Measurements from ENCODE around the gene SYT4. TPM values are rescaled to one million over a fixed set of nuclear protein-coding genes. Genes with fewer than 3 reads are reported as not detected.

SYT4 gene
- polyA plus RNA-seq (2013, experiment 1 of 2): 12.5 TPM
- 12.6 TPM for polyA plus RNA-seq (2013, experiment 2 of 2)

- no peak within 1 kb of the TSS for H2BK5ac ChIP-seq (ENCODE audit: low read length)
- H3K36me3 ChIP-seq (ENCODE audit: control insufficient read depth, insufficient read depth, low read length): no peaks in the 10 kb centered on the region
- WGBS (ENCODE audit: extremely low coverage, insufficient coverage, low lambda C conversion rate): no CpG with 5 or more reads among the region's 20 CpGs
- no peak within 1 kb of the TSS for H3K4me3 ChIP-seq (ENCODE audit: low read length)
- no peaks in the 10 kb centered on the region for H3K4me1 ChIP-seq (ENCODE audit: control insufficient read depth, low read depth, low read length)
- H3K18ac ChIP-seq (ENCODE audit: low read length): no peak within 1 kb of the TSS
- DNase-seq: peak; percentile 96
- no peak within 1 kb of the TSS for H2BK15ac ChIP-seq (replicated peaks; ENCODE audit: low read depth)
- no peak within 1 kb of the TSS for H2AK5ac ChIP-seq (ENCODE audit: low read length)
- H3K79me1 ChIP-seq (ENCODE audit: low read length): no peaks in the 10 kb centered on the region
- H3K4ac ChIP-seq (ENCODE audit: low read depth, low read length): no peak within 1 kb of the TSS
- H3K27ac ChIP-seq (ENCODE audit: low read depth, low read length): no peak within 1 kb of the TSS
- H2BK120ac ChIP-seq (ENCODE audit: low read depth, low read length): no peak within 1 kb of the TSS
- no peak within 1 kb of the TSS for H3K23ac ChIP-seq (ENCODE audit: low read length)
- H3K79me2 ChIP-seq (ENCODE audit: control insufficient read depth, insufficient read depth, low read length): no peaks in the 10 kb centered on the region
- H3K9ac ChIP-seq (ENCODE audit: low read length): peak within 1 kb of the TSS; percentile 10
- peak within 1 kb of the TSS; percentile 45 for H3K56ac ChIP-seq (ENCODE audit: low read length)
- H3K27me3 ChIP-seq (ENCODE audit: insufficient read depth, low read length, poor library complexity): no peaks in the 10 kb centered on the region
- H4K8ac ChIP-seq (ENCODE audit: low read depth, low read length): no peak within 1 kb of the TSS
- peak within 1 kb of the TSS; percentile 41 for H3K4me2 ChIP-seq (ENCODE audit: low read length)
- H4K5ac ChIP-seq (ENCODE audit: low read length): no peak within 1 kb of the TSS
These were observed at the start of gene SYT4 for GRCh38 chr18:43277164-43277600. SYT4 (minus strand) TSS chr18:43277490; CDS start chr18:43277281, 209 bp downstream.

- Histone ChIP-seq H3K56ac (ENCODE audit: low read length) (no peak overlapping the region), H3K27me3 (ENCODE audit: insufficient read depth, low read length, poor library complexity) (no peaks in the 10 kb centered on the region), H3K27ac (ENCODE audit: low read depth, low read length) (no peak overlapping the region), H2BK5ac (ENCODE audit: low read length) (no peak overlapping the region), H3K23ac (ENCODE audit: low read length) (no peak overlapping the region), H3K18ac (ENCODE audit: low read length) (no peak overlapping the region), H4K5ac (ENCODE audit: low read length) (no peak overlapping the region), H3K4me3 (ENCODE audit: low read length) (no peak overlapping the region), H4K8ac (ENCODE audit: low read depth, low read length) (no peak overlapping the region), H2BK15ac (replicated peaks; ENCODE audit: low read depth) (no peak overlapping the region), H2BK120ac (ENCODE audit: low read depth, low read length) (no peak overlapping the region), H3K4me1 (ENCODE audit: control insufficient read depth, low read depth, low read length) (no peaks in the 10 kb centered on the region), H3K4ac (ENCODE audit: low read depth, low read length) (no peak overlapping the region), H3K36me3 (ENCODE audit: control insufficient read depth, insufficient read depth, low read length) (no peaks in the 10 kb centered on the region), H3K79me1 (ENCODE audit: low read length) (no peaks in the 10 kb centered on the region), H2AK5ac (ENCODE audit: low read length) (no peak overlapping the region), H3K79me2 (ENCODE audit: control insufficient read depth, insufficient read depth, low read length) (no peaks in the 10 kb centered on the region), H3K9ac (ENCODE audit: low read length) (no peak overlapping the region), H3K4me2 (ENCODE audit: low read length) (no peak overlapping the region)
- no CpG with 5 or more reads among the region's 1 CpG for WGBS (ENCODE audit: extremely low coverage, insufficient coverage, low lambda C conversion rate)
- no peak for DNase-seq
These were observed 44.8 kb upstream of the SYT4 start for GRCh38 chr18:43322132-43322531.

- Histone ChIP-seq H3K79me2 (ENCODE audit: control insufficient read depth, insufficient read depth, low read length) (no peaks in the 10 kb centered on the region), H3K23ac (ENCODE audit: low read length) (no peak overlapping the region), H2AK5ac (ENCODE audit: low read length) (no peak overlapping the region), H3K4me3 (ENCODE audit: low read length) (no peak overlapping the region), H3K4ac (ENCODE audit: low read depth, low read length) (no peak overlapping the region), H3K18ac (ENCODE audit: low read length) (no peak overlapping the region), H4K5ac (ENCODE audit: low read length) (no peak overlapping the region), H3K4me2 (ENCODE audit: low read length) (no peak overlapping the region), H3K4me1 (ENCODE audit: control insufficient read depth, low read depth, low read length) (no peaks in the 10 kb centered on the region), H3K79me1 (ENCODE audit: low read length) (no peaks in the 10 kb centered on the region), H3K27ac (ENCODE audit: low read depth, low read length) (no peak overlapping the region), H3K56ac (ENCODE audit: low read length) (no peak overlapping the region), H2BK120ac (ENCODE audit: low read depth, low read length) (no peak overlapping the region), H3K9ac (ENCODE audit: low read length) (no peak overlapping the region), H2BK15ac (replicated peaks; ENCODE audit: low read depth) (no peak overlapping the region), H3K27me3 (ENCODE audit: insufficient read depth, low read length, poor library complexity) (no peaks in the 10 kb centered on the region), H4K8ac (ENCODE audit: low read depth, low read length) (no peak overlapping the region), H2BK5ac (ENCODE audit: low read length) (no peak overlapping the region), H3K36me3 (ENCODE audit: control insufficient read depth, insufficient read depth, low read length) (no peaks in the 10 kb centered on the region)
- DNase-seq: peak; percentile 22
- WGBS (ENCODE audit: extremely low coverage, insufficient coverage, low lambda C conversion rate): 100% methylated on average over 1 of the region's 3 CpGs
These were observed 37.7 kb upstream of the SYT4 start for GRCh38 chr18:43314941-43315340.

GRCh38 chr18:43312891-43313290 lies 35.6 kb upstream of the SYT4 start:
- H3K23ac ChIP-seq (ENCODE audit: low read length): no peak overlapping the region
- no peak overlapping the region for H2AK5ac ChIP-seq (ENCODE audit: low read length)
- no peak for DNase-seq
- no peaks in the 10 kb centered on the region for H3K79me1 ChIP-seq (ENCODE audit: low read length)
- no peak overlapping the region for H4K8ac ChIP-seq (ENCODE audit: low read depth, low read length)
- no peaks in the 10 kb centered on the region for H3K27me3 ChIP-seq (ENCODE audit: insufficient read depth, low read length, poor library complexity)
- no peak overlapping the region for H2BK120ac ChIP-seq (ENCODE audit: low read depth, low read length)
- no peak overlapping the region for H3K27ac ChIP-seq (ENCODE audit: low read depth, low read length)
- no peaks in the 10 kb centered on the region for H3K79me2 ChIP-seq (ENCODE audit: control insufficient read depth, insufficient read depth, low read length)
- H4K5ac ChIP-seq (ENCODE audit: low read length): no peak overlapping the region
- no peak overlapping the region for H3K4me2 ChIP-seq (ENCODE audit: low read length)
- no peak overlapping the region for H3K18ac ChIP-seq (ENCODE audit: low read length)
- no peak overlapping the region for H3K9ac ChIP-seq (ENCODE audit: low read length)
- no peak overlapping the region for H2BK15ac ChIP-seq (replicated peaks; ENCODE audit: low read depth)
- no CpG with 5 or more reads among the region's 1 CpG for WGBS (ENCODE audit: extremely low coverage, insufficient coverage, low lambda C conversion rate)
- no peaks in the 10 kb centered on the region for H3K4me1 ChIP-seq (ENCODE audit: control insufficient read depth, low read depth, low read length)
- no peak overlapping the region for H2BK5ac ChIP-seq (ENCODE audit: low read length)
- H3K36me3 ChIP-seq (ENCODE audit: control insufficient read depth, insufficient read depth, low read length): no peaks in the 10 kb centered on the region
- H3K4me3 ChIP-seq (ENCODE audit: low read length): no peak overlapping the region
- no peak overlapping the region for H3K4ac ChIP-seq (ENCODE audit: low read depth, low read length)
- no peak overlapping the region for H3K56ac ChIP-seq (ENCODE audit: low read length)

- no peak overlapping the region for H2BK5ac ChIP-seq (ENCODE audit: low read length)
- H2BK15ac ChIP-seq (replicated peaks; ENCODE audit: low read depth): no peak overlapping the region
- no peaks in the 10 kb centered on the region for H3K4me1 ChIP-seq (ENCODE audit: control insufficient read depth, low read depth, low read length)
- no peak overlapping the region for H4K8ac ChIP-seq (ENCODE audit: low read depth, low read length)
- H3K4me2 ChIP-seq (ENCODE audit: low read length): no peak overlapping the region
- H3K18ac ChIP-seq (ENCODE audit: low read length): no peak overlapping the region
- H2BK120ac ChIP-seq (ENCODE audit: low read depth, low read length): no peak overlapping the region
- H3K4ac ChIP-seq (ENCODE audit: low read depth, low read length): no peak overlapping the region
- no peak overlapping the region for H4K5ac ChIP-seq (ENCODE audit: low read length)
- no peak overlapping the region for H3K56ac ChIP-seq (ENCODE audit: low read length)
- no peaks in the 10 kb centered on the region for H3K79me1 ChIP-seq (ENCODE audit: low read length)
- H3K4me3 ChIP-seq (ENCODE audit: low read length): no peak overlapping the region
- WGBS (ENCODE audit: extremely low coverage, insufficient coverage, low lambda C conversion rate): no CpG with 5 or more reads among the region's 1 CpG
- H2AK5ac ChIP-seq (ENCODE audit: low read length): no peak overlapping the region
- no peak overlapping the region for H3K23ac ChIP-seq (ENCODE audit: low read length)
- H3K27ac ChIP-seq (ENCODE audit: low read depth, low read length): no peak overlapping the region
- H3K27me3 ChIP-seq (ENCODE audit: insufficient read depth, low read length, poor library complexity): no peaks in the 10 kb centered on the region
- DNase-seq: no peak
- no peak overlapping the region for H3K9ac ChIP-seq (ENCODE audit: low read length)
- H3K36me3 ChIP-seq (ENCODE audit: control insufficient read depth, insufficient read depth, low read length): no peaks in the 10 kb centered on the region
- no peaks in the 10 kb centered on the region for H3K79me2 ChIP-seq (ENCODE audit: control insufficient read depth, insufficient read depth, low read length)
These were observed 32.9 kb upstream of the SYT4 start for GRCh38 chr18:43310239-43310638.

- DNase-seq: peak; percentile 5
- Histone ChIP-seq H3K4me1 (ENCODE audit: control insufficient read depth, low read depth, low read length) (no peaks in the 10 kb centered on the region), H3K4me2 (ENCODE audit: low read length) (no peak overlapping the region), H3K79me2 (ENCODE audit: control insufficient read depth, insufficient read depth, low read length) (no peaks in the 10 kb centered on the region), H2BK5ac (ENCODE audit: low read length) (no peak overlapping the region), H3K4me3 (ENCODE audit: low read length) (no peak overlapping the region), H3K27me3 (ENCODE audit: insufficient read depth, low read length, poor library complexity) (no peaks in the 10 kb centered on the region), H3K27ac (ENCODE audit: low read depth, low read length) (no peak overlapping the region), H3K9ac (ENCODE audit: low read length) (no peak overlapping the region), H3K4ac (ENCODE audit: low read depth, low read length) (no peak overlapping the region), H3K18ac (ENCODE audit: low read length) (no peak overlapping the region), H2BK120ac (ENCODE audit: low read depth, low read length) (no peak overlapping the region), H3K36me3 (ENCODE audit: control insufficient read depth, insufficient read depth, low read length) (no peaks in the 10 kb centered on the region), H4K5ac (ENCODE audit: low read length) (no peak overlapping the region), H3K79me1 (ENCODE audit: low read length) (no peaks in the 10 kb centered on the region), H3K56ac (ENCODE audit: low read length) (no peak overlapping the region), H2AK5ac (ENCODE audit: low read length) (no peak overlapping the region), H2BK15ac (replicated peaks; ENCODE audit: low read depth) (no peak overlapping the region), H4K8ac (ENCODE audit: low read depth, low read length) (no peak overlapping the region), H3K23ac (ENCODE audit: low read length) (no peak overlapping the region)
- no CpG with 5 or more reads among the region's 2 CpGs for WGBS (ENCODE audit: extremely low coverage, insufficient coverage, low lambda C conversion rate)
These were observed 26.1 kb upstream of the SYT4 start for GRCh38 chr18:43303376-43303775.
